Right lobe of liver (tissue), 4 donors: Measurements from ENCODE around the gene FBXO28.
"Not testable (repeated sequence)": the region's sequence is repeated elsewhere in the genome, so short reads cannot be mapped to it uniquely, and the experiment has no call there.

Experiments
- POLR2A ChIP-seq: fragments of 450-650 bp; IDR thresholded peaks from one replicate; pipeline ENCODE4 v1.6.1; 2017; ENCODE audit warnings: antibody characterized with exemption, mild to moderate bottlenecking
- TF ChIP-seq, protein P1 (sequence below), 4 donors: fragments of 200-600 bp in 3 of 4; fragments of 450-650 bp in 1 of 4; IDR thresholded peaks; one replicate each; pipeline versions ENCODE4 v1.5.1 to v1.8.0; 2016 to 2022; ENCODE audit warnings: antibody characterized with exemption in 4 of 4, mild to moderate bottlenecking in 2 of 4
- donor health status: DM: no; HTN: no; CAD: no.
- donor health status: DM: no; HTN: no; CAD: no.
- donor health status: DM: no; HTN: yes; CAD: no.

- TF ChIP-seq, protein P1, sequence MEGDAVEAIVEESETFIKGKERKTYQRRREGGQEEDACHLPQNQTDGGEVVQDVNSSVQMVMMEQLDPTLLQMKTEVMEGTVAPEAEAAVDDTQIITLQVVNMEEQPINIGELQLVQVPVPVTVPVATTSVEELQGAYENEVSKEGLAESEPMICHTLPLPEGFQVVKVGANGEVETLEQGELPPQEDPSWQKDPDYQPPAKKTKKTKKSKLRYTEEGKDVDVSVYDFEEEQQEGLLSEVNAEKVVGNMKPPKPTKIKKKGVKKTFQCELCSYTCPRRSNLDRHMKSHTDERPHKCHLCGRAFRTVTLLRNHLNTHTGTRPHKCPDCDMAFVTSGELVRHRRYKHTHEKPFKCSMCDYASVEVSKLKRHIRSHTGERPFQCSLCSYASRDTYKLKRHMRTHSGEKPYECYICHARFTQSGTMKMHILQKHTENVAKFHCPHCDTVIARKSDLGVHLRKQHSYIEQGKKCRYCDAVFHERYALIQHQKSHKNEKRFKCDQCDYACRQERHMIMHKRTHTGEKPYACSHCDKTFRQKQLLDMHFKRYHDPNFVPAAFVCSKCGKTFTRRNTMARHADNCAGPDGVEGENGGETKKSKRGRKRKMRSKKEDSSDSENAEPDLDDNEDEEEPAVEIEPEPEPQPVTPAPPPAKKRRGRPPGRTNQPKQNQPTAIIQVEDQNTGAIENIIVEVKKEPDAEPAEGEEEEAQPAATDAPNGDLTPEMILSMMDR (IDR thresholded peaks at IDR 0.05) = not testable (repeated sequence)
- not testable (repeated sequence) for TF ChIP-seq POLR2A
Measured at GRCh38 chr1:224205931-224206538, 92.1 kb downstream of the FBXO28 start.
